GM12891 (cell line): ENCODE measurements around the gene CEP72.
"Not testable (repeated sequence)": the region's sequence is repeated elsewhere in the genome, so short reads cannot be mapped to it uniquely, and the experiment has no call there.

Source experiments
- POLR2A ChIP-seq: IDR thresholded peaks from 2 replicates; pipeline ENCODE4 v1.6.1; 2011; ENCODE audit warnings: low read depth, low read length, control low read depth
- SPI1 ChIP-seq: IDR thresholded peaks from 2 replicates; pipeline ENCODE4 v1.6.1; 2011; ENCODE audit warnings: low read depth, low read length, control low read depth

DNA sequence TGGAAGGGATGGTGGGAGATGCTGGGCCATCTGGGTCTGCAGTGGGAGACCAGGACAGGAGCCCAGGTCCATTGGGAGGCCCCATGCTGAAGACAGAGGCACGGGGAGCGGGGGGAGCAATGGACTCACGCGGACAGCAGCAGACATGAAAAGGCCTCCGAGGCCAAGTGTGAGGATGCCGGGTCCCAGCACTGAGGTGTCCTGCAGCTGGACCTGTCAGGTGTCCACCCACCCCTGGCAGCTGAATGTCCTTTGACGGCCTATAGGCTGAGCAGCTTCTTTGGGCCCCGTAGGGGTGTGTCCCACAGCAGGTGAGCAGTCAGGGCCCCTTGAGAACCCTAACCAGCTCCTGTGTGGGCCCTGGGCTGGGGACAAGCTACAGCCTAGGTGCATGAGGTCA, 84.1 kb downstream of the CEP72 start:
- not testable (repeated sequence) for TF ChIP-seq SPI1, POLR2A
